Uterus (tissue), 4 donors: ENCODE measurements around the gene DNAL1. TPM values are rescaled to one million over a fixed set of nuclear protein-coding genes. Genes with fewer than 3 reads are reported as not detected.

Experiments
- DNase-seq, 2 donors: peaks; one replicate each; pipeline ENCODE4 v3.0.0-alpha.2; 2019 to 2020
- H3K27ac ChIP-seq, 2 donors: fragments of 200-600 bp; sonication (generic); 1 replicate in 1 of 2; 2 replicates in 1 of 2; pipeline ENCODE4 v1.5.1; 2016 to 2018
- H3K27me3 ChIP-seq, 2 donors: fragments of 200-600 bp; sonication (generic); one replicate each; pipeline ENCODE4 v1.5.1; 2018 to 2019; ENCODE audit warnings: control low read depth in 1 of 2
- H3K36me3 ChIP-seq, 2 donors: fragments of 200-600 bp; sonication (generic); one replicate each; pipeline ENCODE4 v1.5.1; 2019; ENCODE audit warnings: control low read depth in 1 of 2
- H3K4me1 ChIP-seq, 2 donors: fragments of 200-600 bp; sonication (generic); one replicate each; pipeline ENCODE4 v1.5.1; 2018 to 2019; ENCODE audit warnings: control low read depth in 1 of 2
- H3K4me3 ChIP-seq, 2 donors: fragments of 200-600 bp; sonication (generic); 1 replicate in 1 of 2; 2 replicates in 1 of 2; pipeline ENCODE4 v1.5.1; 2018 to 2019; ENCODE audit warnings: mild to moderate bottlenecking in 1 of 2
- H3K9me3 ChIP-seq, 2 donors: fragments of 200-600 bp; sonication (generic); one replicate each; pipeline ENCODE4 v1.5.1; 2019; ENCODE audit warnings: control low read depth in 1 of 2
- CTCF ChIP-seq, 4 experiments: fragments of 200-600 bp in 2 of 4; fragments of 450-650 bp in 2 of 4; sonication (generic) in 2 of 4; IDR thresholded peaks; one replicate each; pipeline ENCODE4 v1.5.1; 2016 to 2019; ENCODE audit warnings: antibody characterized with exemption in 4 of 4, mild to moderate bottlenecking in 2 of 4, moderate library complexity in 1 of 4
- POLR2A ChIP-seq, 2 donors: fragments of 450-650 bp; IDR thresholded peaks; one replicate each; pipeline ENCODE4 v1.6.1; 2016; ENCODE audit warnings: antibody characterized with exemption in 2 of 2, mild to moderate bottlenecking in 1 of 2, moderate library complexity in 1 of 2
- intact Hi-C: fragments of 100-400 bp; cut with DNase I; formaldehyde crosslinking; loops from one replicate; pipeline ENCODE4 v1.15.1; 2023; ENCODE audit warnings: low total_unique reads
- total RNA-seq, 4 donors: library from RNA; depleted of rRNA in 3 of 4; stranded (reverse); fragments of >200 nt in 3 of 4; gene quantifications; one replicate each; pipeline versions ENCODE4 v1.1.0 to v1.2.4, GENCODE V29; 2014 to 2023
- donor health status: DM: yes; HTN: yes; CAD: no.

Gene DNAL1
- total RNA-seq, 4 donors from 2014 or later: 2.0 to 29.7 (median 23.3) TPM

- intact Hi-C loops: no loop called here
- no peak overlapping the region for H3K4me3 ChIP-seq
Measured at GRCh38 chr14:73719361-73719760, 74.6 kb downstream of the DNAL1 start.

GRCh38 chr14:73719791-73720190 is 75.0 kb downstream of the DNAL1 start:
- peaks cover 2 to 17% of the 10 kb centered on the region in 2 donors for H3K4me1 ChIP-seq
- H3K36me3 ChIP-seq: no peaks in the 10 kb centered on the region

More at GRCh38 chr14:73719361-73719760, 74.6 kb downstream of the DNAL1 start:
- Histone ChIP-seq H3K4me1 (peaks cover 0 to 12% of the 10 kb centered on the region in 2 donors), H3K9me3 (no peaks in the 10 kb centered on the region), H3K36me3 (no peaks in the 10 kb centered on the region), H3K27ac (peak overlapping the region; percentile 82 to 84), H3K27me3 (no peaks in the 10 kb centered on the region)
- no peak for DNase-seq
- no peak for TF ChIP-seq CTCF (IDR thresholded peaks at IDR 0.05)
- no peak for TF ChIP-seq POLR2A (IDR thresholded peaks at IDR 0.05)

GRCh38 chr14:73720636-73721035 is 75.8 kb downstream of the DNAL1 start:
- H3K27ac ChIP-seq: peak overlapping the region; percentile 11 to 39
- H3K9me3 ChIP-seq: no peaks in the 10 kb centered on the region
- TF ChIP-seq POLR2A (IDR thresholded peaks at IDR 0.05) (no peak), CTCF (IDR thresholded peaks at IDR 0.05) (no peak)
- H3K4me3 ChIP-seq: no peak overlapping the region
- H3K27me3 ChIP-seq: no peaks in the 10 kb centered on the region
- H3K36me3 ChIP-seq: no peaks in the 10 kb centered on the region
- intact Hi-C loops: loop anchor here (10.0 kb wide), 1 partner anchor 76 kb away; the partner anchor contains the start of gene DNAL1
- H3K4me1 ChIP-seq: peaks cover 4 to 23% of the 10 kb centered on the region in 2 donors
- no peak for DNase-seq

More at GRCh38 chr14:73719791-73720190, 75.0 kb downstream of the DNAL1 start:
- intact Hi-C loops: loop anchor here (10.0 kb wide), 1 partner anchor 75 kb away; the partner anchor contains the start of gene DNAL1
- Histone ChIP-seq H3K4me3 (no peak overlapping the region), H3K9me3 (no peaks in the 10 kb centered on the region), H3K27me3 (no peaks in the 10 kb centered on the region), H3K27ac (peak overlapping the region; percentile 82 to 84)
- no peak for TF ChIP-seq CTCF (IDR thresholded peaks at IDR 0.05)
- TF ChIP-seq POLR2A (IDR thresholded peaks at IDR 0.05): no peak
- DNase-seq: no peak

GRCh38 chr14:73721101-73721821 is 76.5 kb downstream of the DNAL1 start:
- intact Hi-C loops: loop anchor here (10.0 kb wide), 1 partner anchor 76 kb away; the partner anchor contains the start of gene DNAL1
- H3K4me1 ChIP-seq: peaks cover 4 to 29% of the 10 kb centered on the region in 2 donors

More at GRCh38 chr14:73721101-73721821, 76.5 kb downstream of the DNAL1 start:
- no peak for DNase-seq
- no peaks in the 10 kb centered on the region for H3K27me3 ChIP-seq
- H3K27ac ChIP-seq: peak overlapping the region; percentile 38 to 39
- no peak overlapping the region for H3K4me3 ChIP-seq
- no peak for TF ChIP-seq CTCF (IDR thresholded peaks at IDR 0.05)
- no peak for TF ChIP-seq POLR2A (IDR thresholded peaks at IDR 0.05)
- no peaks in the 10 kb centered on the region for H3K36me3 ChIP-seq
- no peaks in the 10 kb centered on the region for H3K9me3 ChIP-seq
